NCI-H2196 treated with DMSO at 0.1 percent for 48 hours (cell line): ENCODE measurements around the gene CRLF1.

Source experiments
- DNase-seq: peaks from one replicate; lab custom pipeline; 2025; ENCODE audit not compliant: unreplicated experiment; lab: John Stamatoyannopoulos, UW

The CRLF1 gene

DNA sequence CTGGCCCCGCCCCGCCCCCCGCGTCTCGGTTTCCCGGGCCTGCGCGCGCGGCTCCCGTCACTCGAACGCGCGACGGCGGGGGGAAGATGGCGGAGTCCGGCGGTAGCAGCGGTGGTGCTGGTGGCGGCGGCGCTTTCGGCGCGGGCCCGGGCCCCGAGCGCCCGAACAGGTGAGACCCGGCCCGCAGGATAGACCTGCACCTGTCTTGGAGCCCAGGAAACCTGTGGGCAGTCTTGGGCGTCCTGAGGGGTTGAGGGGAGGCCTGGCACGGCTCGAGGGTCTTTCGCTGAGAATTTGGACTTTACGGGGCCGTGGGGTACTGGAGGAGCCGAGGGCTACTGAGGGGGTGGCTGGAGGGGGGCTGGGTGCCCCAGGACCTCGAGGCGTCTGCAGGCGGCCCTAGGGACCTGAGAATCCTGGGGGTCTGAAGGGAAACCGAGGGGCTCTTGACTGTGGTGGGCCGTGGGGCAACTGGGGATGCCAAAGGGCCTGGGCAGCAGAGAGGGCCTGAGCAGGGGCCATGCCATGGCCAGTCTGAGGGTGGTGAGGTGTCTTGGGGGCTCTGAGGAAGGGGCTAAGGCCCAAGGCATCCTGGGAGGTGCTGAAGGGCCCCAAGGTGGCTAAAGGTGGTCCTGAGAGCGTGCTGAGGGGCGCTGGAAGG is 30.5 kb upstream of the CRLF1 start, which contains the start of gene KLHL26:
Gene KLHL26, plus strand, starts transcription at position 60 of the 661 bp plus-strand sequence. Its CDS starts 27 bp downstream, at position 87.
- DNase-seq = no peak

DNA sequence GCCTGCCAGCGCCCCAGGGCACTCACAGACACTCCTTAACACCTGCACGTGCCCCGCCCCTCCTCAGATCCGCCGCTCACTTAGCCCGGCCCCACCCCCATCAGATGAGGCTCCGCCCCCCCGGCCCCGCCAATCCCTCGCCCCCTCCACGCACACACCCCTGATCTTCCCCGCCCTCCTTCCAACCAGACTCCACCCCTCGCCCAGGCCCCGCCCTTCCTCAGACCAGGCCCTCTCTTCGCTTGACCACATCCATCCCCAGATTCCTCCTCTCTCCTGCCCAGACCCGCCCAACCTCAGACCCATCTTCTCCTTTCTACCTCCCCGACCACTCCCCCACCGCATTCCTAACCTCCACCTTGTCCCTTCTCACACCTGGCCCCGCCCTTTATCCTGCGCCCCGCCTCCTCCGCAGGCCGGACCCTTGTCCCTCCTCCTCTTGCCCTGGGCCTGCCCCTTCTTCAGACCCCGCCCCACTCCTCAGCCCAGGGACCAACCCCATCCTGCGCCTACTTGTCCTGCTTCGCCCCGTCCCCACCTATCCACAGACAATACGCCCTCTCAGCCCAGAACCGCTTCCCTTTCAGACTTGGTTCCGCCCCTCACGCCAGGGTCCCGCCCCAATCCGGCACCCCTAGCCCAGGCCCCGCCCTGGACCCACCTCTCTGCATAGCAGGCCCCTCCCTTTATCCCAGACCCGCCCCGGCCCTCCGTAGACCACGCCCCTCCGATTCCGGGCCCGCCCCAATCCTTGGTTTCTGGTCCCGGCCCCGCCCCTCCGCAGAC is 29.8 kb upstream of the CRLF1 start:
- peak; percentile 99 for DNase-seq

DNA sequence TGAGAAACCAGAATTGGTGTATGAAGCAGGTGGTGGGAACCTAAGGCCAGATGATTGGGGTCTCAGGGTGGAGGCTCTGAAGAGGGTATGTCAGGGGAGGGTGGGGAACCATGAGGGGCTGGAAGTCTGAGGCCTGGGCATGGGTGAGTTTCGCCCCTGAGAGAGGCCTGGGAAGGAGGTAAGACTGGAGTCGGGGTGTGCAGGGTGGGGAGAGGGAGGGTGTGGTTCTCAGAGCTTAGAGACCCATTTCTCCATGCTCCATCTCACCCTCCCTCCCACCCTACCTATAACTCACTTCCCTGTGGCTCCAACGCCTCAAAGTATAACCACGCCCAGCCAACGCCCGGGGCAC is 29.2 kb upstream of the CRLF1 start:
- DNase-seq = no peak

DNA sequence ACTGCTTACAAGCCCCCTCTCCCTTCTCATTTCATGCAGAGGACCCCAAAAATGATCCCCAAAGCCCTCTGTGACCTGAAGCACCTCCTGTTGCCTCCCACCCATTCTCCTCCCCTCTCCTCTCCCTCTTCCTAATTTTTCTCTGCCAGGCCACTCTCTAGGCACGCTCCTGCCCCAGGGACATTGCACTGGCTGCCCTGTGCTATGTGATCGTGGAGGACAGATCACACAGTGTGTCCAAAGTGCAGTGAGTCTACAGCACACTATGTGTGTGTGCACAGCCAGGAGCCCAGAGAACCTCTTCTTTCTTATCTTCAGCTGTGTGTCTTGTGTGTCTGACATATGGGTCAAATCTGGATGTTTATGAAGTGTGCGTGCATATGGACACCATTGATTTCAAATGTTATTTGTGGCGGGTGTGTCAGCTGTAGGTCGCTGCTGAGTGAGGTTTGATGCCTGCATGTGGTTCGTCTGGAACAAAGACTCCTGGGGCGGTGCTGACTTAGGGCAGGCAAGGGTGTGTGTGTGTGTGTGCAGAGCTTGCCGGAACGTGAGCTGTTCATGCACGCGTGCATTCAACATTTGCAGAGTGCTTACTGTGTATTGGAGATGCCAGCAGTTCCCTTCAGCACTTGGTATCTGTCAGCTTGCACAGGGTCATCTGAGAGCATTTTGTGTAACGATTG is 28.2 kb upstream of the CRLF1 start:
- DNase-seq = no peak

- peak; percentile 73 for DNase-seq
These were observed 26.7 kb upstream of the CRLF1 start for GRCh38 chr19:18633321-18633720.

GRCh38 chr19:18629166-18630088 is 22.8 kb upstream of the CRLF1 start:
- DNase-seq = no peak

DNA sequence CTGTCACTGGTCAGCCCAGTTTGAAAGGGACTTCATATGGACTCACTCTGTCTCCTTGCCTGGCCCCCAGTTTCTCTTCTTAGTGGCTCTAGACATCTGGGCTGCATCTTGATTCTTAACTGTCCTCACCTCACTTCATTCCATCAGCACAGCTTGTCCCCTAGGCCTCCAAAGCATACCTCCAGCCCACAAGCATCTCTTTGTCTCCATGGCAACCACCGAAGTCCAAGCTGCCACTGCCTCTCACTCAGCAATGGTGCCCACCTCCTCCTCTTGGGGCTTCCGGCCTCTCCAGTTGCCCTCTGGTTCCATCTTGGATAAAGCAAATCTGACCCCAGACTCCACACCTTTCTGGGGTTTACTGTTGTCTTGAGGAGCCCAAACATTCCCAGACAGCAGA is 20.3 kb upstream of the CRLF1 start:
- no peak for DNase-seq

GRCh38 chr19:18620902-18621301 is 14.3 kb upstream of the CRLF1 start:
- DNase-seq = no peak

GRCh38 chr19:18620311-18620710 is 13.7 kb upstream of the CRLF1 start:
- no peak for DNase-seq

GRCh38 chr19:18618236-18618635 is 11.6 kb upstream of the CRLF1 start:
- no peak for DNase-seq

DNA sequence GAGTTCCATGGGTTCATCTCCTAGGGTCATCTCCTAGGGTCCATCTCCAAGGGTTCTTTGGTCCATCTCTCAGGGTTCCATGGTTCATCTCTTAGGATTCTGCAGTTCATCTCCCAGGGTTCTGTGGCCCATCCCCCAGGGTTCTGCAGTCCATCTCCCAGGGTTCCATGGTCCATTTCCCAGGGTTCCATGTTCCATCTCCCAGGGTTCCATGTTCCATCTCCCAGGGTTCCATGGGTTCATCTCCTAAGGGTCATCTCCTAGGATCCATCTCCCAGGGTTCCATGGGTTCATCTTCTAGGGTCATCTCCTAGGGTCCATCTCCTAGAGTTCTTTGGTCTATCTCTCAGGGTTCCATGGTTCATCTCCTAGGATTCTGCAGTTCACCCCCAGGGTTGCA is 11.0 kb upstream of the CRLF1 start:
- DNase-seq = no peak

DNA sequence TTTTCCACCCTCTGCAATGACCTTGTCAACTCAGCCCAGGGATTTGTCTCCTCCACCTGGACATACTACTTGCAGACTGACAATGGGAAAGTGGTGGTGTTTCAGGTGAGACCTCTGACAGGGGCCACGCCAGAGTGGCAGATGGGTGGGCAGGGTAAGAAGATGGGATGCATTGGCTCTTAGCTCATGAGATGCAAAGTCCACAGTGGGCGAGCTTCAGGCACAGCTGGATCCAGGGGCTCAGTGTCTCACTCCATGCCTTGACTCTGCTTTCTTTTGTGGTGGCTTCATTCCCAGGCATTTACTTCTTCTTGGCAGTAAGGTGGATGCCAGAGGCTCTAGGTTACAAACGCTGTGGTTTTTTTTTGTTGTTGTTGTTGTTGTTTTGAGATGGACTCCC is 9.4 kb upstream of the CRLF1 start:
- DNase-seq = no peak

- no peak for DNase-seq
These were observed 7.1 kb upstream of the CRLF1 start for GRCh38 chr19:18613589-18614234.

DNA sequence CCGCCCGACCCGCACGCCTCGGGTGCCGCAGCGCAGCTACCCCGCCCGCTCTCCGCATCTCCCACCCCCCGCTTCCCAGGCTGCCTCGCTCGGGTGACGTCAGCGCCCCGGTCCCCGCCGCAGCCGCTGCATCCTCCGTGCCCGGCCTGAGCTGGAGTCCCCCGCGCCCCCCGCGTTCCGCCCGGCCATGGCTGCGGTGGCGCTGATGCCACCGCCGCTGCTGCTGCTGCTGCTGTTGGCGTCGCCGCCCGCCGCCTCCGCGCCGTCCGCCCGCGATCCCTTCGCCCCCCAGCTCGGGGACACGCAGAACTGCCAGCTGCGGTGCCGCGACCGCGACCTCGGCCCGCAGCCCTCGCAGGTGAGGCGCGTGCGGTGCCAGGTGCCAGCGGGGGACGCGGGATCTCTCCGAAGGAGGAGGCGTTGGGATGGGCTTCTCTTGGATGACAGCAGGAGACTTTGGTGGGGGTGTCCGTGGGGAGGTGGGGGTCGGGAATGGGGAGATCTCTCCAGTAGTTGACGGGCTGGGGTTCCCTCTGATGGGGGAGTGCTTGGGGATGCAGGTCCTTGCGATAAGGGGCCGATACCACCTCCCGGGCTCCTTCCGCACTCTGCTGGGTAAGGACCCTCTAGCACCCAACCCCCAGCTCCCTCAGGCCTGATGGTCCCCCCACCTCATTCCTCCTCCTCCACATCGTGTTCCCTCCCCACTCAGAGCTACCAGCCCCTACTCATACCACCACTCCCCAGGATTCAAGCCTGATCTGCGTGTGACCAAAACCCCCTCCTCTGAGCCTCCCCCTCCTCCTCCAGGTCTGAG is 6.4 kb upstream of the CRLF1 start, which contains the start of gene TMEM59L:
Gene TMEM59L, plus strand, starts transcription at position 99 of the 817 bp plus-strand sequence. Its CDS starts 89 bp downstream, at position 188.
- DNase-seq = no peak

GRCh38 chr19:18612051-18612771 is 5.6 kb upstream of the CRLF1 start:
- no peak for DNase-seq

DNA sequence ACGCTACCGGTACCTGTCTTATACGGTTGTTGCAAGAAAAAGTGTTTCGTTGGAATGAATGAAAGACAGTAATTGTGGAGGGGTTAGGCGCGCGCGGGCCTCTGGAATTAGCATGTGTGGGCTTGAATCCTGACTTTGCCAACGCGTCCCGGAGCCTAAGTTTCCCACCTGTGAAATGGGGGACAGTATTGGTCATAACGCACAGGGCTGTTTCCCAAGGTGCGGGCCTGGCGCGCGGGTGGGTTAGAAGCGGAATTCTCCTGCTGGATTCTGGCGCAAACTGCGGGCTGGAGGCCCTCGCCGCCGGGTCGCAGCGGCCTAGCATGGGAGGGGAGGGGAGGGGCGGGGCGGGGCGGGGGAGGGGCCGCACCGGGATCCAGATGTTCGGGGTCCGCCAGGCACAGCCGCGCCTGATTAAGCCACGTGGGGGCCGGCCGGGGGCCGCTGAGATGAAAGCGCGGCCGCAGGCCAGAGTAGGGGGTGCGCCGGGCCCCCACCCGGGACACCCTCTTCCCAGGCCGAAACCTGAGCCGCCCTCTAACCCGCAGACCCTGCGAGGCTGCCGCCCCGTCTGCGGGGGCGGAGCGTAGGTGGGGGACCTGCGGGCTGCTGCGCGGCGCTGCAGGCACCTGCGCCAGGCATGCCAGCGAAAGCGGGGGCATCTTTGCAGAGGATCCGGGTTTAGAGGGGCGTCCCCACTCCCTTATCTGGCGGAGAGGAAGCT is 4.9 kb upstream of the CRLF1 start:
- no peak for DNase-seq

GRCh38 chr19:18610556-18611326 is 4.1 kb upstream of the CRLF1 start:
- DNase-seq = no peak

- DNase-seq = no peak
These were observed 3.6 kb upstream of the CRLF1 start for GRCh38 chr19:18610245-18610555.
